Cardiac muscle cell (in vitro differentiated cells and primary cell): ENCODE data around the gene PSMF1. TPM values are rescaled to one million over a fixed set of nuclear protein-coding genes. Genes with fewer than 3 reads are reported as not detected.

ENCODE experiments used
- DNase-seq, 2 donors: peaks; one replicate each; pipeline versions ENCODE4 v3.0.0 to v3.0.0-alpha.2; 2010 to 2017; ENCODE audit warnings: low read depth in 1 of 2, low spot score in 1 of 2
- H3K27ac ChIP-seq: fragments of 200-600 bp; sonication (generic); 2 replicates; pipeline ENCODE4 v1.5.1; 2016
- H3K27me3 ChIP-seq: fragments of 200-600 bp; sonication (generic); 2 replicates; pipeline ENCODE4 v1.6.0; 2016; ENCODE audit warnings: control low read depth
- H3K36me3 ChIP-seq: fragments of 200-600 bp; sonication (generic); 2 replicates; pipeline ENCODE4 v1.5.1; 2016; ENCODE audit warnings: control low read depth
- H3K4me1 ChIP-seq: fragments of 200-600 bp; sonication (generic); 2 replicates; pipeline ENCODE4 v1.8.1; 2017; ENCODE audit warnings: low read depth, mild to moderate bottlenecking, mixed run types
- H3K4me3 ChIP-seq: fragments of 200-600 bp; sonication (generic); 2 replicates; pipeline ENCODE4 v1.5.1; 2016; ENCODE audit warnings: mild to moderate bottlenecking
- H3K9me3 ChIP-seq: fragments of 200-600 bp; sonication (generic); 2 replicates; pipeline ENCODE4 v1.5.1; 2017; ENCODE audit warnings: low read depth, mild to moderate bottlenecking, control low read depth
- CTCF ChIP-seq: IDR thresholded peaks from 2 replicates; pipeline ENCODE4 v1.5.1; 2012; ENCODE audit warnings: low read depth, mild to moderate bottlenecking, low read length
- polyA plus RNA-seq: library from polyadenylated mRNA; unstranded; fragments of >200 nt; fragmentation: Nextera tagmentation; extraction: Ambion mirVana; gene quantifications from 2 replicates; pipeline ENCODE4 v1.2.1, GENCODE V29; 2016
- total RNA-seq: library from RNA; depleted of rRNA; stranded (reverse); fragments of >200 nt; gene quantifications from 2 replicates; pipeline ENCODE4 v1.2.3, GENCODE V29; 2016

PSMF1 gene
- total and polyA plus RNA-seq, 2 experiments from 2014 or later = 131 to 202 TPM

DNA sequence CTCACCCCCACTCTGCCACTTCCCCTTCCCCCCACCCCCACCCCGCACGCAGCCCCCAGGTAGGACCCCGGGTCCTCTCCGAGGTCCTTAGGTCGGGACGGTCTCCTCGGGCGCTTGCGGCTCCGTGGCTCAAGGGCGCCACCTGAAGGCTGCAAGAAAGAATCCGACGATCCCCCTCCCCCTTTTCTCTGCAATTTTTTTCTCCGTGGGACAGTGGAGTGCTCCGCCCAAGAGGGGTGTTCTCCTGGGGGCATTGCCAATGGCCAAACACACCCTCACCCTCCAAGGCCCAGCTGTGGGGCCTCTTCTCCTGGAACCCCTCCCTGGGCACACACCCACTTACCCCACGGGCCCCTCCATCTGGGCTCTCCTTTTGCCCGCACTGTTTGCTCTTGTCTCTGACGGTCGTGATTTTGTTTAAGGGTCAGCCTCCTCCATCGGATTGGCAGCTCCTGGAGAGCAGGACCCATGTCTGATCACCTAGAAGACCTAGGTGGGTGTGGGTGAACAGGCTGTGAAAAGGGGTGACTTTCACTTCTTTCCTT lies 67.5 kb downstream of the PSMF1 start:
- peaks cover 8% of the 10 kb centered on the region for H3K4me1 ChIP-seq
- H3K36me3 ChIP-seq = no peaks in the 10 kb centered on the region
- TF ChIP-seq CTCF = peak; percentile 67
- H3K4me3 ChIP-seq = peak overlapping the region; percentile 79
- H3K9me3 ChIP-seq = no peaks in the 10 kb centered on the region
- H3K27ac ChIP-seq = no peak overlapping the region
- H3K27me3 ChIP-seq = peaks cover 17% of the 10 kb centered on the region
- DNase-seq = peak; percentile 53 to 78

GRCh38 chr20:1186367-1186991 lies 68.1 kb downstream of the PSMF1 start:
- no peaks in the 10 kb centered on the region for H3K36me3 ChIP-seq
- no peak overlapping the region for H3K27ac ChIP-seq
- H3K4me1 ChIP-seq = peaks cover 8% of the 10 kb centered on the region
- peaks cover 17% of the 10 kb centered on the region for H3K27me3 ChIP-seq
- H3K4me3 ChIP-seq = no peak overlapping the region
- no peaks in the 10 kb centered on the region for H3K9me3 ChIP-seq
- no peak for TF ChIP-seq CTCF
- DNase-seq = no peak

DNA sequence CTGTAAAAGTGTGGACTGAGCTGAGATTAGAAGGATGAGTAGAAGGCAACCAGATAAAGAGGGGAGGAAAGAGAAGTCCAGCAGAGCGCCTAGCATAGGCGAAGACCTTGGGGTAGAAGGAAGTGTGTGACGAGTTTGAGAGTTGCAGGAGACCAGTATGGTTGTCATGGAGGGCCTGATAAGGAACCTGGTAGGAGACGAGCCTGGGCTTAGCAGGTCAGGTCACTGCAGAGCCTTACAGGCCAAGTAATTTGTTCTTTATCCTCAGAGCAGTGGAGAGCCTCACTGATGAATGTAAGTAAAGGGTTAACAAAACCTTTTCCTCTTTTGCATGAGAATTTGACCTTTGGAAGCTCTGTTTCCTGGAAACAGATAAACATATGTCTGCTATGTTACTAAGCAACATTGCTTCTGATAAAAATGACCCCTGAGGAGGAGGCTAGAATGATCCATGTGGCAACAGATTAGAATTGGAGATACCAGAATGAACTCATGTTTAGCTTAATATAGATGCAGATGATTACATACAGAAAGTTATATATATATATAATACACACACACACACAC lies 69.3 kb downstream of the PSMF1 start:
- no peak for TF ChIP-seq CTCF
- Histone ChIP-seq H3K27me3 (peaks cover 17% of the 10 kb centered on the region), H3K4me1 (peaks cover 8% of the 10 kb centered on the region), H3K4me3 (no peak overlapping the region), H3K9me3 (no peaks in the 10 kb centered on the region), H3K36me3 (no peaks in the 10 kb centered on the region), H3K27ac (no peak overlapping the region)
- peak in 1 of 2 donors; percentile 29 for DNase-seq

DNA sequence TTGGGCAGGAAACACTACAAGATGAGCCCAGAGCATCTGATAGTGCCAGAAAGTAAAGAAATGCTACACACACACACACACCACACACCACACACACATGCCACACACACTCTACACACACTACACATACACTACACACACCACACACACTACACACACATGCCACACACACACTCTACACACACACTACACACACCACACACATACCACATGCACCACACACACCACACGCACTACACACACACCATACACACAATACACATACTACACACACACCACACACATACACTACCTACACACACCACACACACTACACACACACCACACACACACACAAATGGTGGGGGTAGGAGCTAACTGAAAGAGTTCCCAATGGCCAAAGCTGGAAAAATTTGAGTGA lies 69.9 kb downstream of the PSMF1 start:
- TF ChIP-seq CTCF = no peak
- H3K36me3 ChIP-seq = no peaks in the 10 kb centered on the region
- H3K9me3 ChIP-seq = no peaks in the 10 kb centered on the region
- DNase-seq = no peak
- H3K27ac ChIP-seq = no peak overlapping the region
- H3K4me1 ChIP-seq = peaks cover 8% of the 10 kb centered on the region
- peaks cover 15% of the 10 kb centered on the region for H3K27me3 ChIP-seq
- H3K4me3 ChIP-seq = no peak overlapping the region

DNA sequence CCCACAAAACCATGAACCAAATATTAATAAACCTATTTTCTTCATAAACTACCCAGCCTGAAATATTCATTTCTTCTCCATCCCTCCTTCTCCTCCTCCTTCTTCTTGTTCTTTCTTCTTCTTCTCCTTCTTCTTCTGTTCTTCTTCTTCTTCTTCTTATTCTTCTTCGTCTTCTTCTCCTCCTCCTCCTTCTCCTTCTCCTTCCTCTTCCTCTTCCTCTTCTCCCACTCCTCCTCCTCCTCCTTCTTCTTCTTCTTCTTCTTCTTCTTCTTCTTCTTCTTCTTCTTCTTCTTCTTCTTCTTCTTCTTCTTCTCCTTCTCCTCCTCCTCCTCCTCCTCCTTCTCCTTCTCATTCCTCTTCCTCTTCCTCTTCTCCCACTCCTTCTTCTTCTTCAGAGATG lies 71.4 kb downstream of the PSMF1 start:
- Histone ChIP-seq H3K4me1 (peaks cover 8% of the 10 kb centered on the region), H3K36me3 (no peaks in the 10 kb centered on the region), H3K27ac (no peak overlapping the region), H3K27me3 (peaks cover 2% of the 10 kb centered on the region), H3K9me3 (no peaks in the 10 kb centered on the region), H3K4me3 (no peak overlapping the region)
- no peak for DNase-seq
- no peak for TF ChIP-seq CTCF
